AG08395 (cell line): Measurements from ENCODE around the gene TMEM200B.
"Not testable (repeated sequence)": the region's sequence is repeated elsewhere in the genome, so short reads cannot be mapped to it uniquely, and the experiment has no call there.

ENCODE experiments used
- DNase-seq: peaks from one replicate; pipeline ENCODE4 v3.0.0; 2012; ENCODE audit warnings: mixed read lengths, low spot score

The TMEM200B gene

GRCh38 chr1:29108041-29108440 lies 15.7 kb downstream of the TMEM200B start:
- not testable (repeated sequence) for DNase-seq

- DNase-seq = no peak
Observed at GRCh38 chr1:29105822-29106221, 17.9 kb downstream of the TMEM200B start.

GRCh38 chr1:29100487-29100886 lies 23.2 kb downstream of the TMEM200B start:
- no peak for DNase-seq

GRCh38 chr1:29099286-29099685 lies 24.4 kb downstream of the TMEM200B start:
- no peak for DNase-seq

GRCh38 chr1:29096231-29096886 lies 27.3 kb downstream of the TMEM200B start:
- DNase-seq = no peak

- DNase-seq = no peak
Observed at GRCh38 chr1:29094954-29095353, 28.7 kb downstream of the TMEM200B start.

GRCh38 chr1:29094433-29094832 lies 29.3 kb downstream of the TMEM200B start:
- DNase-seq = no peak

GRCh38 chr1:29092704-29093103 lies 31.0 kb downstream of the TMEM200B start:
- not testable (repeated sequence) for DNase-seq

GRCh38 chr1:29090937-29091618 lies 32.6 kb downstream of the TMEM200B start:
- DNase-seq = no peak

GRCh38 chr1:29084196-29084521 lies 39.5 kb downstream of the TMEM200B start:
- no peak for DNase-seq

- DNase-seq = no peak
Observed at GRCh38 chr1:29083317-29084195, 40.1 kb downstream of the TMEM200B start.

- DNase-seq = no peak
Observed at GRCh38 chr1:29082519-29082918, 41.2 kb downstream of the TMEM200B start.

- DNase-seq = no peak
Observed at GRCh38 chr1:29081201-29081600, 42.5 kb downstream of the TMEM200B start.

GRCh38 chr1:29079916-29080629 lies 43.6 kb downstream of the TMEM200B start:
- not testable (repeated sequence) for DNase-seq

- DNase-seq = no peak
Observed at GRCh38 chr1:29077155-29077554, 46.5 kb downstream of the TMEM200B start.
